ENCODE measurements around the gene GGNBP2.

GGNBP2 gene

GRCh38 chr17:36575028-36575427, 30.3 kb downstream of the GGNBP2 start:
- no peak for DNase-seq (ENCODE audit: low read depth)

DNA sequence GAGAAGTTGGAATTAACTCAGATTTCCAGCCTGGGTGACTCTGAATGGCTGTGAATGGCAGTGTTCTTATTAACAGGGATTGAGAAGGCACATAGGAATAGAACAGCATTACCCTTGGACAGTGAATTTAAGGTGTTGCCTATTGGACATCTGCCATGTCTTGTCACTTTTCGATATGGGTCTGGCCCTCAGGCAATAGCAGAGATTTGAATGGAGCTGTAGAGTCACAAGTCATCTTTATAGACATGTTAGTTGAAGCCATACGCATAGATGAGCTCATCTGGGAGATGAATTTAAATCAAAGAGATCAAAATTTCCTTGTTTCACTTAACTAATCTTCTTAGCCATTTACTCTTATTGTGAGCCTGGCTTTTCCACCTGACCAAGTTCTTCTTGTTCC, 32.1 kb downstream of the GGNBP2 start:
- no peak for DNase-seq (ENCODE audit: low read depth)

GRCh38 chr17:36578671-36579070, 34.0 kb downstream of the GGNBP2 start:
- no peak for DNase-seq (ENCODE audit: low read depth)

DNA sequence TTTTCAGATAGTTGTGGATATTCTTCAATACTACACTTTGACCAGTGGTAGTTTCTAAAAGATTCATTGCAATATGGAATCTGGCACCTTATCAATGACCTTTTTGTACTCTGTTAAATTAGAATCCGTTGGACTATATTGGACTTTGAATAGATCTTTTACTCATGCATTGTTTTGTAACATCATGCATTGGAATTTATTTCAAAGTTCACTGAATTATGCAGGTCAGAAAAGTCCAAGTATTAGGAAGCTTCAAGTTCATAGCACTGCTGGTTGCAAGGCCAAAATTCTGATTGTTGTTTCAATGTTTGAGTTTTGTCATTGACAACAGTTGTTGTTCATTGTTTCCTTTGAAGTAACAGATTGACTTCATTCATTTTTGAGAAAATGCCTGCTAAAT, 39.1 kb downstream of the GGNBP2 start:
- no peak for DNase-seq (ENCODE audit: low read depth)

- no peak for DNase-seq (ENCODE audit: low read depth)
These were observed 41.4 kb downstream of the GGNBP2 start for GRCh38 chr17:36586138-36586537.

- no peak for DNase-seq (ENCODE audit: low read depth)
These were observed 45.4 kb downstream of the GGNBP2 start for GRCh38 chr17:36590082-36590481.

DNA sequence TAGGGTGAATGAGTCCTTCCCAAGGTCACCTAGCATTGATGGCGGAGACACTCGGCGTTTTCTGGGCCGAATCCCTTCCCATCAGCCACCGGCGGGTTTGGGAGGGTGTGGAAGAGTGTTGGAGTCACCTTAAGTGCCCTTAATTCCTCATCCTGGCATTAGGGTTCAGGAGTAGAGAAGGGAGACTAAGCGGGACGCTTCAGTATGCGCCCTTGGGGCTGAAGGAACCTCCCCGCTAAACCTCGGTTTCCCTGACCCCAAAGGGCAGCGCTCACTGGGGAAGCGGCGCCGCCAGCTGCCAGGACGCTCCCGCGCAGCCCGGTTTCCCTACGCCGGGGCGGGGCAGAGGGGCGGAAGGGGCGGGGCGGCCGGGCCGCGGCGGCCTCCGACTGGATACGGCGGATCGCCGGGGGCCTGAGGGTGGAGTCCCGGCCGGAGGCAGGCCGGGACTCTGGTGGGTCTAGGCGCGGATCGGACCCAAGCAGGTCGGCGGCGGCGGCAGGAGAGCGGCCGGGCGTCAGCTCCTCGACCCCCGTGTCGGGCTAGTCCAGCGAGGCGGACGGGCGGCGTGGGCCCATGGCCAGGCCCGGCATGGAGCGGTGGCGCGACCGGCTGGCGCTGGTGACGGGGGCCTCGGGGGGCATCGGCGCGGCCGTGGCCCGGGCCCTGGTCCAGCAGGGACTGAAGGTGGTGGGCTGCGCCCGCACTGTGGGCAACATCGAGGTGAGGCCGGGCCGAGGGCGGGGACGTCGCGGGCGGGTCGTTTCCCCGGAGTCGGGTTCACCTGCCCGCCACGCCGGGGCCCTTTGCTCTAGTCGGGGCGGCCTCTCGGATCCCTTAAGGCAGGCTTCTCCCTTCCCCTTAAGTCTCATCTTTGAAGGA, 47.0 kb downstream of the GGNBP2 start, which contains the start of gene DHRS11:
Gene DHRS11 (plus strand): TSS at position 446 of the 882 bp plus-strand sequence. CDS start 131 bp downstream, at position 577.
- peak; percentile 56 for DNase-seq (ENCODE audit: low read depth)

GRCh38 chr17:36592316-36592715, 47.6 kb downstream of the GGNBP2 start:
- DNase-seq (ENCODE audit: low read depth), result no peak

DNA sequence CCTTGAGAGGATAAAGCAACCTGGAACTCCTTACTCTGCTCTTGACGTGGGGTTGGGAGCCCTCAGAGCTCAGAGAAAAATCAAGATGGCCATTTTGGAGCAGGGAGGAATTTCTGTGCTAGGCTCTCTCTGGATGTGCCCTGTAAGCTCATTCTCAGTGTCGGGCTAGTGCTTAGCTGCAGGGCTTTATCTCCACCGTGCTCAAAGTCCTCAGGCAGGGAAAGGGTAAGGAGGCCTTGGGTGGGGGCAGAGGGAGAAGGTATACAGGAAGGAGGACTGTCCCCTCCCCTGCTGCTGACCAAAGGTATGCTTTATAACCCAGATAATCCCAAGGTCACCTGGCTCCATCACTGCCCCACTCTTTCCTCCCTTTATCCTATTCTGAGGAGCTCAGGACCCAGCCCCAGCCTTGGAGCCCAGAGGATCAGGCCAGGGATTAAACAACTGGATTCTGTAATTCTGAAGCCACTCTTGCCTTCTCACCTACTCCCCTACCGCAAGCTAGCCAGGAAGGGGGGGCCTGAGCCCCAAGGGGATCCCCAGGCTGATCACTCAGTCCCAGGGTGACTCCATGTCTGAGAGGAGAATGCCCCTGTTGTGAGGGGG, 48.1 kb downstream of the GGNBP2 start:
- DNase-seq (ENCODE audit: low read depth), result no peak

GRCh38 chr17:36593656-36594316, 49.1 kb downstream of the GGNBP2 start:
- DNase-seq (ENCODE audit: low read depth), result no peak

GRCh38 chr17:36594626-36595401, 50.1 kb downstream of the GGNBP2 start:
- no peak for DNase-seq (ENCODE audit: low read depth)

DNA sequence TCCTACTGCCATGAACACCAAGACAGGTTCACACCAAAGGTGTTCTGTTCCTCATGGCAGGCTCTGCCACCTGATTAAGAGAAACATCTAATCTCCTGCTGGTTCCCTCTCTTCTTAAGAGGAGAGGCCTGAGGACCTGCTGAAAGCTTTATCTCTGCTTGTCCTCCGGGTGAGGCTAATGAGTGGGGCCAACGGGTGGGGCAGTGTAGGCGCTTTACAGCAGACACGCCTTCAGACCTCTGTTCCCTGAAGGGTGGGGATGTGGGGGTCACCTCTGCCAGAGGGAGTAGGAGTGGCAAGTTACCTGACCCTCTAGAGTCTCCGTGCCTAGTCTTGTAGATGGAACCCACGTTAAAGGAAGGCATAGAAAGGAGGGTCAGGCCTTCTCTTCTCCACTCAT, 52.5 kb downstream of the GGNBP2 start:
- DNase-seq (ENCODE audit: low read depth), result no peak

- DNase-seq (ENCODE audit: low read depth), result no peak
These were observed 53.4 kb downstream of the GGNBP2 start for GRCh38 chr17:36597866-36598777.

DNA sequence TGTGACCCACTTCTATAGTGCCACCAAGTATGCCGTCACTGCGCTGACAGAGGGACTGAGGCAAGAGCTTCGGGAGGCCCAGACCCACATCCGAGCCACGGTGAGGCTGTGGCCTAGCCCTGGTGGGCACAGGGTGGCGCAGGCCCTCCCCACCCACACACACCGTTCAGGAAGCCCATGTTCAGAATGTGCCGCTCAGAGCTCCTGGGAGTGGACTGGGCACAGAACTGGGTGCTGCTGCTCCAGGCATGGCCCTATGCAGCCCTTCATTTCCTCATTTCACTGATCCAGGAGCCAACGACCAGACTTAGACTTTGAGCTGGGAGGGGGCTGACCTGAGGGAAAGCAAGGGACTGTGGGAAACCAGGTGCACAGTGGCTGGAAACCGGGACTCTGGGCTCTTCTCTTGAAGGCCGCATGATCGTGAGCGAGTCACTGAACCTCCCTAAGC, 54.3 kb downstream of the GGNBP2 start:
- no peak for DNase-seq (ENCODE audit: low read depth)

- DNase-seq (ENCODE audit: low read depth), result no peak
These were observed 55.0 kb downstream of the GGNBP2 start for GRCh38 chr17:36599546-36600250.

GRCh38 chr17:36600465-36600864, 55.7 kb downstream of the GGNBP2 start:
- no peak for DNase-seq (ENCODE audit: low read depth)

DNA sequence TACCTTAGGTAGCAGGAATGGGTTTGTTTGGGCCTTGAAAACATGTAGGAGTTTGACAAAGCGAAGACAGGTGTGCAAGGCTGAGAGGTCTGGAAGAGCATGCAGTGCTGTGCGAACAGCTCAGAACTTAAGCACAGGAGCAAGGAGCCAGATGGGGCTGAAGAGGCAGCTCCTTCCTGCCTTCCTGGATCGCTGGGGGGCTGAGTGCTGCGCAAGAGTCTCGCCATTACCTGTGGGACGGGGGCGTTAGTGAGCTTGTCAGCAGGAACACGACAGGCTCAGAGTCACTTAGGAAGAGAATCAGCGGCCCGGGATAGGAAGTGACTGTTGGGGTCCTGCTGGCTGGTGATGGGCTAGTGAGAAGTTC, 56.2 kb downstream of the GGNBP2 start:
- no peak for DNase-seq (ENCODE audit: low read depth)

DNA sequence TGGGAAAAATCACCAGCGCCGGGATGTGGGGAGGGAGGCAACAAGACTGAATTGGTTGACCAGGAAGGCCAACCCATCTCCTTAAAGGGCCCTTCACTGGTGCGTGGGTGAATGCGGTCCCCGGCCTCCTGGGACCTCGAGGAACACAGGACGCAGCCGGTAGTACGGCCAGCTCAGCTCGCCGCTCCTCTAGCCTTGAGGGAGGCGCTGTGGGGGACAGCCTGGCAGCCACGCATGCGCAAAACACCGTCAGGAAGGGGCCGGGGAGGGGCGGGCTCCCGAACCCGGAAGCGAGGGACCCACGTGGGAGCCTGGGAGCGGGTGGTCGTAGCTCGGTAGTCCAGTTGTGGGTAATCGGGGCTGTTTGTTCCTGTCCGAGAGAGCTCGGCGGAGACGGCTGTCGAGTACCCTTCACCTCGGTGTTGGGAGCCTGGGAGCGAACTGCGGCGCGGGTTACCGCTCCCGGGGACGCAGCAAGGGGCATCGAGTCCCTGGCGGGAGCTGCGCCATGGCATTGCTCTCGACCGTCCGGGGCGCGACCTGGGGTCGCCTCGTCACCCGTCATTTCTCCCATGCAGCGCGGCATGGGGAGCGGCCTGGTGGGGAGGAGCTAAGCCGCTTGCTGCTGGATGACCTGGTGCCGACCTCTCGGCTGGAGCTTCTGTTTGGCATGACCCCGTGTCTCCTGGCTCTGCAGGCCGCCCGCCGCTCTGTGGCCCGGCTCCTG, 56.7 kb downstream of the GGNBP2 start, which contains the start of gene MRM1:
Gene MRM1 (plus strand): TSS at position 281 of the 727 bp plus-strand sequence. CDS start 228 bp downstream, at position 509.
- DNase-seq (ENCODE audit: low read depth), result peak; percentile 82

DNA sequence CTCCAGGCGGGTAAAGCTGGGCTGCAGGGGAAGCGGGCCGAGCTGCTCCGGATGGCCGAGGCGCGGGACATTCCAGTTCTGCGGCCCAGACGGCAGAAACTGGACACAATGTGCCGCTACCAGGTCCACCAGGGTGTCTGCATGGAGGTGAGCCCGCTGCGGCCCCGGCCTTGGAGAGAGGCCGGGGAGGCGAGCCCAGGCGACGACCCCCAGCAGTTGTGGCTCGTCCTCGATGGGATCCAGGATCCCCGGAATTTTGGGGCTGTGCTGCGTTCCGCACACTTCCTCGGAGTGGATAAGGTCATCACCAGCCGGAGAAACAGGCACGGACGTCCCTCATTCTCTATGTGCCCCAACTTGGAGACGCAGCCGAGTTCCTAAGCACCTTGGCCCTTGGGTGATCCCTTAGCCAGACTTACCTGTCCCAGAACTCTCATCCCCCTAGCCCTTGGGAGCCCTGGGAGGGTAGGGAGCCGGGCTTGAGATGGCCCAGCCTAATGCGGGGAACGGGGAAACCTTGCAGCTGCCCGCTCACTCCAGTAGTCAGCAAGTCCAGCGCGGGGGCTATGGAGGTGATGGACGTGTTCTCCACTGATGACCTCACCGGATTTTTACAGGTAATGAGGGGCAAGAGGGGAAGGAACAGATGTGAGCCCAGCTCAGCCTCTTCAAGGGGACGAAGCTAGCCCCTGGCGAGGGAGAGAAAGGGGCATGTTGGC, 57.5 kb downstream of the GGNBP2 start:
- no peak for DNase-seq (ENCODE audit: low read depth)
